Muscle layer of colon (tissue), 2 donors: ENCODE data around the gene DESI1.
A peak's percentile ranks its signal among the peaks of the same experiment; 100 is the strongest.
"Not testable (repeated sequence)": the region's sequence is repeated elsewhere in the genome, so short reads cannot be mapped to it uniquely, and the experiment has no call there.

Source experiments
- H3K27ac ChIP-seq: one replicate; pipeline ENCODE4 v1.7.0; 2013; ENCODE audit warnings: low read depth, mild to moderate bottlenecking, low read length, moderate library complexity
- H3K27me3 ChIP-seq, 2 donors: one replicate each; pipeline ENCODE4 v1.7.0; 2013; ENCODE audit warnings: low read length in 2 of 2, mild to moderate bottlenecking in 2 of 2; ENCODE audit not compliant: insufficient read depth in 2 of 2, control insufficient read depth in 1 of 2
- H3K36me3 ChIP-seq: one replicate; pipeline ENCODE4 v1.7.0; 2013; ENCODE audit warnings: mild to moderate bottlenecking, low read length; ENCODE audit not compliant: insufficient read depth
- H3K4me1 ChIP-seq: one replicate; pipeline ENCODE4 v1.7.0; 2013; ENCODE audit warnings: mild to moderate bottlenecking, low read length; ENCODE audit not compliant: insufficient read depth
- H3K4me3 ChIP-seq, 2 donors: one replicate each; pipeline ENCODE4 v1.7.0; 2013; ENCODE audit warnings: low read length in 2 of 2, low read depth in 1 of 2, mild to moderate bottlenecking in 1 of 2, moderate library complexity in 1 of 2
- H3K9ac ChIP-seq: one replicate; pipeline ENCODE4 v1.7.0; 2013; ENCODE audit warnings: low read length
- H3K9me3 ChIP-seq: one replicate; pipeline ENCODE4 v1.7.0; 2013; ENCODE audit warnings: mild to moderate bottlenecking, low read length
- donor health status: abdominal sarcoma.
- donor health status: Adenocarcinoma of cecum.

DESI1 gene

GRCh38 chr22:41620589-41621098 is at the start of gene DESI1:
Gene DESI1 (minus strand): TSS chr22:41621043. CDS start chr22:41620839, 204 bp downstream.
- peak within 1 kb of the TSS; percentile 86 for H3K9ac ChIP-seq
- peak within 1 kb of the TSS; percentile 59 to 75 for H3K4me3 ChIP-seq
- H3K4me1 ChIP-seq = peaks cover 16% of the 10 kb centered on the region
- H3K9me3 ChIP-seq = no peaks in the 10 kb centered on the region
- H3K36me3 ChIP-seq = peaks cover 15% of the 10 kb centered on the region
- peak within 1 kb of the TSS; percentile 98 for H3K27ac ChIP-seq
- H3K27me3 ChIP-seq = no peaks in the 10 kb centered on the region

GRCh38 chr22:41668971-41669911 is 48.4 kb upstream of the DESI1 start:
- H3K4me1 ChIP-seq = peaks cover 9% of the 10 kb centered on the region
- H3K9ac ChIP-seq = no peak overlapping the region
- no peak overlapping the region for H3K27ac ChIP-seq
- H3K27me3 ChIP-seq = no peaks in the 10 kb centered on the region
- H3K4me3 ChIP-seq = no peak overlapping the region
- no peaks in the 10 kb centered on the region for H3K9me3 ChIP-seq
- H3K36me3 ChIP-seq = peaks cover 12% of the 10 kb centered on the region

- no peaks in the 10 kb centered on the region for H3K27me3 ChIP-seq
- no peak overlapping the region for H3K4me3 ChIP-seq
- H3K4me1 ChIP-seq = peaks cover 9% of the 10 kb centered on the region
- no peak overlapping the region for H3K27ac ChIP-seq
- H3K9me3 ChIP-seq = no peaks in the 10 kb centered on the region
- H3K36me3 ChIP-seq = peaks cover 43% of the 10 kb centered on the region
- H3K9ac ChIP-seq = no peak overlapping the region
Measured at GRCh38 chr22:41664951-41665350, 44.1 kb upstream of the DESI1 start.

- no peaks in the 10 kb centered on the region for H3K9me3 ChIP-seq
- no peak overlapping the region for H3K4me3 ChIP-seq
- peaks cover 9% of the 10 kb centered on the region for H3K4me1 ChIP-seq
- H3K36me3 ChIP-seq = peaks cover 47% of the 10 kb centered on the region
- no peaks in the 10 kb centered on the region for H3K27me3 ChIP-seq
- no peak overlapping the region for H3K27ac ChIP-seq
- H3K9ac ChIP-seq = no peak overlapping the region
Measured at GRCh38 chr22:41664490-41664889, 43.6 kb upstream of the DESI1 start.

GRCh38 chr22:41663594-41663993 is 42.8 kb upstream of the DESI1 start:
- not testable (repeated sequence) for H3K27ac ChIP-seq, H3K9me3 ChIP-seq, H3K9ac ChIP-seq, H3K27me3 ChIP-seq, H3K4me3 ChIP-seq, H3K4me1 ChIP-seq
- H3K36me3 ChIP-seq = peaks cover 56% of the 10 kb centered on the region

GRCh38 chr22:41661713-41662112 is 40.9 kb upstream of the DESI1 start:
- Histone ChIP-seq H3K4me3 (no peak overlapping the region), H3K9ac (no peak overlapping the region), H3K27ac (no peak overlapping the region), H3K4me1 (peaks cover under 1% of the 10 kb centered on the region), H3K27me3 (no peaks in the 10 kb centered on the region), H3K9me3 (no peaks in the 10 kb centered on the region), H3K36me3 (peaks cover 73% of the 10 kb centered on the region)

- H3K27ac ChIP-seq = no peak overlapping the region
- H3K36me3 ChIP-seq = peaks cover 78% of the 10 kb centered on the region
- no peaks in the 10 kb centered on the region for H3K9me3 ChIP-seq
- H3K27me3 ChIP-seq = no peaks in the 10 kb centered on the region
- H3K9ac ChIP-seq = no peak overlapping the region
- H3K4me1 ChIP-seq = no peaks in the 10 kb centered on the region
- no peak overlapping the region for H3K4me3 ChIP-seq
Measured at GRCh38 chr22:41661088-41661487, 40.2 kb upstream of the DESI1 start.

- Histone ChIP-seq H3K4me3 (no peak overlapping the region), H3K4me1 (no peaks in the 10 kb centered on the region), H3K27me3 (no peaks in the 10 kb centered on the region), H3K36me3 (peaks cover 78% of the 10 kb centered on the region), H3K9me3 (no peaks in the 10 kb centered on the region), H3K9ac (no peak overlapping the region), H3K27ac (no peak overlapping the region)
Measured at GRCh38 chr22:41660416-41660815, 39.6 kb upstream of the DESI1 start.

- no peak overlapping the region for H3K27ac ChIP-seq
- no peaks in the 10 kb centered on the region for H3K4me1 ChIP-seq
- H3K27me3 ChIP-seq = no peaks in the 10 kb centered on the region
- H3K4me3 ChIP-seq = no peak overlapping the region
- H3K36me3 ChIP-seq = peaks cover 80% of the 10 kb centered on the region
- no peaks in the 10 kb centered on the region for H3K9me3 ChIP-seq
- no peak overlapping the region for H3K9ac ChIP-seq
Measured at GRCh38 chr22:41659941-41660340, 39.1 kb upstream of the DESI1 start.

- Histone ChIP-seq H3K27me3 (no peaks in the 10 kb centered on the region), H3K4me1 (no peaks in the 10 kb centered on the region), H3K4me3 (no peak overlapping the region), H3K27ac (no peak overlapping the region), H3K36me3 (peaks cover 83% of the 10 kb centered on the region), H3K9ac (no peak overlapping the region), H3K9me3 (no peaks in the 10 kb centered on the region)
Measured at GRCh38 chr22:41658869-41659268, 38.0 kb upstream of the DESI1 start.

- Histone ChIP-seq H3K9ac (no peak overlapping the region), H3K9me3 (no peaks in the 10 kb centered on the region), H3K27ac (no peak overlapping the region), H3K27me3 (no peaks in the 10 kb centered on the region), H3K4me1 (no peaks in the 10 kb centered on the region), H3K36me3 (peaks cover 83% of the 10 kb centered on the region), H3K4me3 (no peak overlapping the region)
Measured at GRCh38 chr22:41657709-41658108, 36.9 kb upstream of the DESI1 start.

GRCh38 chr22:41656556-41656955 is 35.7 kb upstream of the DESI1 start:
- Histone ChIP-seq H3K9ac (no peak overlapping the region), H3K27me3 (no peaks in the 10 kb centered on the region), H3K4me1 (no peaks in the 10 kb centered on the region), H3K9me3 (no peaks in the 10 kb centered on the region), H3K36me3 (peaks cover 84% of the 10 kb centered on the region), H3K27ac (no peak overlapping the region), H3K4me3 (no peak overlapping the region)
